Thyroid gland (tissue), 4 donors: ENCODE measurements around the gene MLANA.

Source experiments
- POLR2A ChIP-seq, 2 donors: fragments of 450-650 bp; IDR thresholded peaks; one replicate each; pipeline ENCODE4 v1.6.1; 2017; ENCODE audit warnings: antibody characterized with exemption in 2 of 2, mild to moderate bottlenecking in 2 of 2, moderate library complexity in 1 of 2
- TF ChIP-seq, protein P1 (sequence below), 6 experiments: fragments of 200-600 bp in 3 of 6; fragments of 450-650 bp in 3 of 6; sonication (generic) in 3 of 6; IDR thresholded peaks; one replicate each; pipeline ENCODE4 v1.5.1; 2016 to 2019; ENCODE audit warnings: antibody characterized with exemption in 6 of 6, mild to moderate bottlenecking in 2 of 6, inconsistent platforms in 1 of 6, moderate library complexity in 1 of 6

DNA sequence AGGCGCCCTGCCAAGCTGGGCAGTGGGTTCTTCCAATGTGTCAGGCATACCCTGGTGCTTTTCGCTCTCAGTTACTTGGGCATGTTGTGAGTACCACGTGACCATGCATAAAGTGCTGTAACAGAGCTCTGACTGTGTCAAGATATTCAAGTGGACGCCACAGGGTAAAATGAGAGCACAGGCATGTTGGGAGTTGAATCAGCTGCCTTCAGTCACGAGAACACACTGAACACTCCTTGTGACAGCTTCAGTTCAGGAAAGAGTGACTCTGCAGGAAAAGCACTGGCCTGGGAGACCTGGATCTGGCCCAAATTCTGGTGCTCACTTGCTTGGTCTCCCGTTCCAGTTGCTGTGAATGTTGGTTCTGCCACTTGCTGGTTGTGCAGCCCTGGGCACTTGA is 5.1 kb downstream of the MLANA start:
- TF ChIP-seq, protein P1, sequence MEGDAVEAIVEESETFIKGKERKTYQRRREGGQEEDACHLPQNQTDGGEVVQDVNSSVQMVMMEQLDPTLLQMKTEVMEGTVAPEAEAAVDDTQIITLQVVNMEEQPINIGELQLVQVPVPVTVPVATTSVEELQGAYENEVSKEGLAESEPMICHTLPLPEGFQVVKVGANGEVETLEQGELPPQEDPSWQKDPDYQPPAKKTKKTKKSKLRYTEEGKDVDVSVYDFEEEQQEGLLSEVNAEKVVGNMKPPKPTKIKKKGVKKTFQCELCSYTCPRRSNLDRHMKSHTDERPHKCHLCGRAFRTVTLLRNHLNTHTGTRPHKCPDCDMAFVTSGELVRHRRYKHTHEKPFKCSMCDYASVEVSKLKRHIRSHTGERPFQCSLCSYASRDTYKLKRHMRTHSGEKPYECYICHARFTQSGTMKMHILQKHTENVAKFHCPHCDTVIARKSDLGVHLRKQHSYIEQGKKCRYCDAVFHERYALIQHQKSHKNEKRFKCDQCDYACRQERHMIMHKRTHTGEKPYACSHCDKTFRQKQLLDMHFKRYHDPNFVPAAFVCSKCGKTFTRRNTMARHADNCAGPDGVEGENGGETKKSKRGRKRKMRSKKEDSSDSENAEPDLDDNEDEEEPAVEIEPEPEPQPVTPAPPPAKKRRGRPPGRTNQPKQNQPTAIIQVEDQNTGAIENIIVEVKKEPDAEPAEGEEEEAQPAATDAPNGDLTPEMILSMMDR (IDR thresholded peaks at IDR 0.05) = peak in 1 of 6 experiments; percentile 11
- TF ChIP-seq POLR2A (IDR thresholded peaks at IDR 0.05) = peak in 1 of 2 donors; percentile 24
